GM21390 (cell line): ENCODE results near the gene IFNK.

Experiments used
- ATAC-seq: cut with Tn5 transposase; IDR thresholded peaks from one replicate; pipeline ENCODE4 v1.9.1; 2021; ENCODE audit not compliant: unreplicated experiment

IFNK gene

GRCh38 chr9:27510780-27511179 lies 13.3 kb upstream of the IFNK start:
- no peak for ATAC-seq

- ATAC-seq, result no peak
These were observed 12.3 kb upstream of the IFNK start for GRCh38 chr9:27511771-27512170.

GRCh38 chr9:27514551-27514950 lies 9.5 kb upstream of the IFNK start:
- ATAC-seq, result no peak

- ATAC-seq, result no peak
These were observed 6.1 kb upstream of the IFNK start for GRCh38 chr9:27518006-27518405.

GRCh38 chr9:27518809-27519208 lies 5.3 kb upstream of the IFNK start:
- no peak for ATAC-seq

GRCh38 chr9:27519466-27520465 lies 4.3 kb upstream of the IFNK start:
- ATAC-seq, result no peak

GRCh38 chr9:27520986-27521385 lies 3.1 kb upstream of the IFNK start:
- no peak for ATAC-seq

GRCh38 chr9:27523141-27523540 lies 949 bp upstream of the IFNK start:
- no peak for ATAC-seq

- ATAC-seq, result no peak
These were observed 3.6 kb downstream of the IFNK start for GRCh38 chr9:27527702-27528075.

- ATAC-seq, result peak; percentile 55
These were observed 4.2 kb downstream of the IFNK start for GRCh38 chr9:27528076-27528885.

GRCh38 chr9:27528886-27529315 lies 4.8 kb downstream of the IFNK start:
- peak; percentile 39 for ATAC-seq

- peak; percentile 77 for ATAC-seq
These were observed 5.5 kb downstream of the IFNK start, which contains the start of gene MOB3B for GRCh38 chr9:27529316-27530278. Gene MOB3B, minus strand, starts transcription at chr9:27529814. Its CDS starts 74,264 bp downstream, at chr9:27455550.

- ATAC-seq, result no peak
These were observed 7.0 kb downstream of the IFNK start for GRCh38 chr9:27530915-27531755.

GRCh38 chr9:27532046-27532445 lies 8.0 kb downstream of the IFNK start:
- no peak for ATAC-seq

GRCh38 chr9:27533311-27533710 lies 9.2 kb downstream of the IFNK start:
- ATAC-seq, result no peak

GRCh38 chr9:27534131-27534530 lies 10.0 kb downstream of the IFNK start:
- ATAC-seq, result no peak

GRCh38 chr9:27534658-27535209 lies 10.6 kb downstream of the IFNK start:
- ATAC-seq, result no peak

GRCh38 chr9:27535701-27536118 lies 11.6 kb downstream of the IFNK start:
- no peak for ATAC-seq

GRCh38 chr9:27536168-27536567 lies 12.1 kb downstream of the IFNK start:
- ATAC-seq, result no peak
